H9 (cell line): ENCODE data around the gene CLIP4. TPM values are rescaled to one million over a fixed set of nuclear protein-coding genes. Genes with fewer than 3 reads are reported as not detected.

ENCODE experiments used
- DNase-seq: peaks from one replicate; pipeline ENCODE4 v3.0.0-alpha.2; 2017
- H2AFZ ChIP-seq: one replicate; pipeline ENCODE4 v1.6.1; 2013; ENCODE audit warnings: mild to moderate bottlenecking, low read length, control low read depth, moderate library complexity
- H2AK5ac ChIP-seq: 2 replicates; pipeline ENCODE4 v1.6.1; 2013; ENCODE audit warnings: low read length, control low read depth, mixed read lengths; ENCODE audit not compliant: insufficient read length
- H2BK120ac ChIP-seq: one replicate; pipeline ENCODE4 v1.6.1; 2013; ENCODE audit warnings: low read depth, mild to moderate bottlenecking, low read length, control low read depth, inconsistent platforms; ENCODE audit not compliant: poor library complexity, severe bottlenecking
- H2BK12ac ChIP-seq: 2 replicates; pipeline ENCODE4 v1.6.1; 2013; ENCODE audit warnings: low read length, control low read depth, mixed read lengths, low read depth; ENCODE audit not compliant: insufficient read length
- H2BK15ac ChIP-seq: 2 replicates; pipeline ENCODE4 v1.6.1; 2013; ENCODE audit warnings: low read depth, low read length, control low read depth
- H2BK20ac ChIP-seq: one replicate; pipeline ENCODE4 v1.6.1; 2013; ENCODE audit warnings: low read depth, mild to moderate bottlenecking, low read length, control low read depth, inconsistent platforms; ENCODE audit not compliant: poor library complexity, severe bottlenecking
- H2BK5ac ChIP-seq: 2 replicates; pipeline ENCODE4 v1.6.1; 2013; ENCODE audit warnings: low read length, control low read depth, mixed read lengths; ENCODE audit not compliant: insufficient read length
- H3K14ac ChIP-seq: 2 replicates; pipeline ENCODE4 v1.6.1; 2013; ENCODE audit warnings: low read length, control low read depth; ENCODE audit not compliant: insufficient read depth
- H3K18ac ChIP-seq: 2 replicates; pipeline ENCODE4 v1.6.1; 2013; ENCODE audit warnings: low read depth, mild to moderate bottlenecking, mixed read lengths, low read length, control low read depth; ENCODE audit not compliant: insufficient read length
- H3K23ac ChIP-seq: 2 replicates; pipeline ENCODE4 v1.6.1; 2013; ENCODE audit warnings: low read length, control low read depth, mixed read lengths, low read depth; ENCODE audit not compliant: insufficient read length
- H3K23me2 ChIP-seq: 2 replicates; pipeline ENCODE4 v1.6.1; 2013; ENCODE audit warnings: low read depth, mild to moderate bottlenecking, mixed read lengths, low read length, control low read depth; ENCODE audit not compliant: insufficient read length, poor library complexity, severe bottlenecking
- H3K27ac ChIP-seq: 2 replicates; pipeline ENCODE4 v1.5.1; 2013; ENCODE audit warnings: low read length, control low read depth, mixed read lengths, low read depth; ENCODE audit not compliant: insufficient read length
- H3K27me3 ChIP-seq: 2 replicates; pipeline ENCODE4 v1.6.1; 2013; ENCODE audit warnings: low read length, control low read depth, inconsistent platforms; ENCODE audit not compliant: insufficient read depth
- H3K4ac ChIP-seq: 2 replicates; pipeline ENCODE4 v1.6.1; 2013; ENCODE audit warnings: low read depth, mild to moderate bottlenecking, control low read depth, inconsistent platforms, low read length, moderate library complexity
- H3K4me1 ChIP-seq: 2 replicates; pipeline ENCODE4 v1.6.1; 2013; ENCODE audit warnings: low read length, control low read depth, inconsistent platforms; ENCODE audit not compliant: insufficient read depth
- H3K4me2 ChIP-seq: 2 replicates; pipeline ENCODE4 v1.6.1; 2013; ENCODE audit warnings: low read length, control low read depth, mixed read lengths; ENCODE audit not compliant: insufficient read length, insufficient read depth
- H3K56ac ChIP-seq: 2 replicates; pipeline ENCODE4 v1.6.1; 2013; ENCODE audit warnings: low read depth, mild to moderate bottlenecking, mixed read lengths, low read length, control low read depth; ENCODE audit not compliant: insufficient read length
- H3K79me1 ChIP-seq: 2 replicates; pipeline ENCODE4 v1.6.1; 2013; ENCODE audit warnings: low read depth, mild to moderate bottlenecking, moderate library complexity, low read length, control low read depth, inconsistent platforms; ENCODE audit not compliant: insufficient read depth, poor library complexity, severe bottlenecking
- H3K79me2 ChIP-seq: 2 replicates; pipeline ENCODE4 v1.6.1; 2013; ENCODE audit warnings: low read length, control low read depth, inconsistent platforms; ENCODE audit not compliant: insufficient read depth
- H3K9ac ChIP-seq: 2 replicates; pipeline ENCODE4 v1.6.1; 2013; ENCODE audit warnings: low read length, control low read depth, mixed read lengths; ENCODE audit not compliant: insufficient read length; ENCODE audit errors: extremely low read depth
- H3K9me3 ChIP-seq: one replicate; pipeline ENCODE4 v1.6.1; 2013; ENCODE audit warnings: low read depth, low read length, inconsistent platforms; ENCODE audit not compliant: control insufficient read depth
- H3T11ph ChIP-seq: one replicate; pipeline ENCODE4 v1.6.1; 2013; ENCODE audit warnings: mild to moderate bottlenecking, low read length, control low read depth, inconsistent platforms
- H4K20me1 ChIP-seq: one replicate; pipeline ENCODE4 v1.6.1; 2013; ENCODE audit not compliant: control insufficient read depth, insufficient read length, insufficient read depth
- H4K5ac ChIP-seq: 2 replicates; pipeline ENCODE4 v1.6.1; 2013; ENCODE audit warnings: low read depth, mild to moderate bottlenecking, mixed read lengths, low read length, control low read depth; ENCODE audit not compliant: insufficient read length
- H4K8ac ChIP-seq: replicated peaks from 2 replicates; pipeline ENCODE4 v1.6.1; 2013; ENCODE audit warnings: low read length, control low read depth, mixed read lengths, low read depth; ENCODE audit not compliant: insufficient read length
- H4K91ac ChIP-seq: 2 replicates; pipeline ENCODE4 v1.6.1; 2013; ENCODE audit warnings: low read depth, mild to moderate bottlenecking, moderate library complexity, mixed read lengths, low read length, control low read depth; ENCODE audit not compliant: insufficient read length
- H3K27ac Mint-ChIP-seq, 3 experiments: 2 replicates in 2 of 3; 3 replicates in 1 of 3; pipeline ENCODE4 v1.8.0; 2020 to 2021; ENCODE audit warnings: mixed read lengths in 3 of 3, mild to moderate bottlenecking in 1 of 3, moderate library complexity in 1 of 3
- H3K27me3 Mint-ChIP-seq: 2 replicates; pipeline ENCODE4 v1.8.0; 2021; ENCODE audit warnings: low read depth, mild to moderate bottlenecking, moderate library complexity, mixed read lengths
- H3K36me3 Mint-ChIP-seq, 3 experiments: 2 replicates in 2 of 3; 3 replicates in 1 of 3; pipeline ENCODE4 v1.8.0; 2020 to 2021; ENCODE audit warnings: low read depth in 3 of 3, mixed read lengths in 3 of 3; ENCODE audit not compliant: insufficient read depth in 1 of 3
- H3K4me1 Mint-ChIP-seq, 2 experiments: 2 replicates each; pipeline ENCODE4 v1.8.0; 2020; ENCODE audit warnings: mixed read lengths in 2 of 2
- H3K4me3 Mint-ChIP-seq, 2 experiments: 2 replicates in 1 of 2; 3 replicates in 1 of 2; pipeline ENCODE4 v1.8.0; 2020 to 2021; ENCODE audit warnings: mild to moderate bottlenecking in 2 of 2, mixed read lengths in 2 of 2, moderate library complexity in 1 of 2
- H3K9me3 Mint-ChIP-seq, 2 experiments: 2 replicates in 1 of 2; 3 replicates in 1 of 2; pipeline ENCODE4 v1.8.0; 2020; ENCODE audit warnings: mild to moderate bottlenecking in 2 of 2, mixed read lengths in 2 of 2, moderate library complexity in 1 of 2
- CTCF ChIP-seq: fragments of 200-600 bp; sonication (generic); conservative IDR thresholded peaks from 3 replicates; pipeline ENCODE4 v1.8.0; 2021; ENCODE audit warnings: antibody characterized with exemption, mild to moderate bottlenecking
- WGBS: extraction: QIAGEN DNeasy Blood & Tissue Kit; methylation state at CpG from one replicate; pipeline ENCODE4 v1.1.7; 2013; ENCODE audit warnings: missing lambda C conversion rate, low lambda C conversion rate, mixed read lengths; ENCODE audit not compliant: insufficient read length; ENCODE audit errors: extremely low coverage; 5-methylcytosine and 5-hydroxymethylcytosine counted together
- total RNA-seq: library from RNA; stranded (reverse); gene quantifications from 2 replicates; pipeline ENCODE4 v1.2.1, GENCODE V29; 2021

Gene CLIP4
- total RNA-seq, 1 experiment from 2014 or later = 0.66 TPM

DNA sequence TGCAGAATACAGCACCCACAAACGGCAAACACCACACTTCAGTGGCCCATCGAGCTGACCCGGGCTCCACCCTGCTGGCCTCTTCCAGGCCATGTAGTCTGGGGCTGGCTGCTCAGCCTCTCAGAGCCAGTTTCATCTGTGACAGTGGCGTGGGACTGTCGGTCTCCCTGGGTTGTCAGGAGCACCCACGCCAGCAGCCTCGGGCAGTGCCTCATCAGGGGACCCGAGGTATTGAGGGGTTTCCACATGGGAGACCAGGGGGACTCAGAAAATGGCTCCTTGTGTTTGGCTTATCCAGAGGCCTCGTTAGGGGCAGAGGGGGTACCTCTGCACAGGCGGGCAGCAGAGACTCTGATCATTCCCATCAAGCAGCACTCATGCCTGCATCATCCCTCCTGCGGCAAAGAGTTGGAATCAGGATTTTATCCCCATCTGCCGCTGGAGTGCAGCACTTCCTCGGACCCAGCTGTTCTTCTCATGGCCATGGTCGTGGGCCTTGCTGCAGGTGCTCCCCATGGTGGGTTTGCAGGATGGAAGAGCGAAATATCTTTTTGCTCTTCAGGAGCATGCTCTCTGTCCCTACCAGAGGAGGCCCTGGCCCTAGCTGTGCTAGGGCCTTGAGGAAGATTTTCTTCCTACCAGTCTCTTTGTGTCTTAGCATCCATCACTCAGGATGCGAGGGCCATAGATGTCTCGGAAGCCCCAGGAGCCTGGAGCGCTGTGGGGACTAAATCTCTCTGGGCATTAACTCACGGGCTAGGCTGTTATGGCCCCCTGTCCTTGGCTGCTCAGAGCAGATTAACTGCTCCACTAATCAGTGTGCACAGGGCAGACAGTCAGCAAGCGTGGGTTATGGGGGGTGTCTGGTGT, 100.8 kb downstream of the CLIP4 start:
- Histone ChIP-seq H2BK120ac (no peak overlapping the region), H3K27ac (no peak overlapping the region), H4K5ac (no peak overlapping the region), H3K23me2 (no peaks in the 10 kb centered on the region), H2BK15ac (no peak overlapping the region), H3K4me2 (no peak overlapping the region), H3K14ac (no peak overlapping the region), H3K4ac (no peak overlapping the region), H2BK12ac (no peak overlapping the region), H2AK5ac (no peak overlapping the region), H2AFZ (no peak overlapping the region), H3K9ac (no peak overlapping the region), H3K9me3 (no peaks in the 10 kb centered on the region), H4K8ac (no peak overlapping the region), H3K79me1 (no peaks in the 10 kb centered on the region), H3K27me3 (no peaks in the 10 kb centered on the region), H4K91ac (no peak overlapping the region), H2BK20ac (no peak overlapping the region), H2BK5ac (no peak overlapping the region), H3K56ac (no peak overlapping the region), H3K18ac (no peak overlapping the region), H4K20me1 (no peaks in the 10 kb centered on the region), H3K79me2 (no peaks in the 10 kb centered on the region), H3K23ac (no peak overlapping the region), H3T11ph (no peak overlapping the region), H3K4me1 (no peaks in the 10 kb centered on the region)
- WGBS = no CpG with 5 or more reads among the region's 20 CpGs
- H3K27me3 Mint-ChIP-seq = peaks cover 2% of the 10 kb centered on the region
- no peak overlapping the region for H3K27ac Mint-ChIP-seq
- H3K4me3 Mint-ChIP-seq = no peak overlapping the region
- no peak for TF ChIP-seq CTCF
- DNase-seq = no peak
- H3K36me3 Mint-ChIP-seq = no peaks in the 10 kb centered on the region
- H3K4me1 Mint-ChIP-seq = peaks cover 12 to 17% of the 10 kb centered on the region in 2 experiments
- H3K9me3 Mint-ChIP-seq = no peaks in the 10 kb centered on the region
